Measurements from ENCODE around the gene LATS2.

DNA sequence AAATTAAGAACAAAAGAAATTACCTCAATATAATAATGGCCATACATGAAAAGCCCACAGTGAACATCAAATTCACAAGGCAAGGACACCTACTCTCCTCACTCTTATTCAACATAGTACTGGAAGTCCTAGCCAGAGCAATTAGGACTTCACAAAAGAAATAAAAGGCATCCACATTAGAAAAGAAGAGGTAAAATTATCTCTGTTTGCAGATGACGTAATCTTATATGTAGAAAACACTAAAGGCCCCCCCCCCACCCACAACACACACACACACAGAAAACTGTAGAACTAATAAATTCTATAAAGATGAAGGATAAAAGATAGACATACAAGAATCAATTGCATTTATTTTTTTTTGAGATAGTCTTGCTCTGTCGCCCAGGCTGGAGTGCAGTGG lies 25.5 kb upstream of the LATS2 start:
- TF ChIP-seq SUZ12 (IDR thresholded peaks at IDR 0.05; ENCODE audit: extremely low read depth, insufficient read depth, insufficient read length), result no peak
- TF ChIP-seq YY1 (IDR thresholded peaks at IDR 0.05; ENCODE audit: insufficient read depth, insufficient read length), result no peak
